DND-41 (cell line): ENCODE data around the gene A2ML1.

Experiments used
- ATAC-seq: fragments of 200-7000 bp; cut with Tn5 transposase; 3 replicates; pipeline ENCODE4 v1.9.1; 2021; ENCODE audit warnings: low read depth; ENCODE audit not compliant: insufficient read depth
- DNase-seq: peaks from one replicate; pipeline ENCODE4 v3.0.0-alpha.2; 2020
- H2AFZ ChIP-seq: 2 replicates; pipeline ENCODE4 v1.6.0; 2012; ENCODE audit warnings: low read depth, low read length
- H3K27ac ChIP-seq: 2 replicates; pipeline ENCODE4 v1.5.1; 2012; ENCODE audit warnings: low read length, inconsistent platforms
- H3K27me3 ChIP-seq: fragments of 200-600 bp; sonication (generic); 2 replicates; pipeline ENCODE4 v1.6.0; 2012; ENCODE audit warnings: low read length, mild to moderate bottlenecking, inconsistent platforms; ENCODE audit not compliant: insufficient read depth, poor library complexity
- H3K36me3 ChIP-seq: 2 replicates; pipeline ENCODE4 v1.5.1; 2012; ENCODE audit warnings: low read length, inconsistent platforms; ENCODE audit not compliant: insufficient read depth
- H3K4me1 ChIP-seq: 2 replicates; pipeline ENCODE4 v1.5.1; 2012; ENCODE audit warnings: mild to moderate bottlenecking, low read length; ENCODE audit not compliant: insufficient read depth
- H3K4me2 ChIP-seq: 2 replicates; pipeline ENCODE4 v1.6.0; 2012; ENCODE audit warnings: mild to moderate bottlenecking, moderate library complexity, low read length, inconsistent platforms; ENCODE audit not compliant: insufficient read depth
- H3K4me3 ChIP-seq, 2 experiments: fragments of 200-600 bp in 1 of 2; shearing (Covaris generic) in 1 of 2; 2 replicates each; pipeline ENCODE4 v1.5.1; 2012 to 2016; ENCODE audit warnings: inconsistent platforms in 2 of 2, low read length in 2 of 2, mild to moderate bottlenecking in 2 of 2, low read depth in 1 of 2, moderate library complexity in 1 of 2
- H3K79me2 ChIP-seq: 2 replicates; pipeline ENCODE4 v1.6.0; 2012; ENCODE audit warnings: low read length, inconsistent platforms; ENCODE audit not compliant: insufficient read depth
- H3K9ac ChIP-seq: 2 replicates; pipeline ENCODE4 v1.6.0; 2012; ENCODE audit warnings: low read depth, mild to moderate bottlenecking, inconsistent platforms, low read length, moderate library complexity
- H3K9me3 ChIP-seq: 2 replicates; pipeline ENCODE4 v1.5.1; 2012; ENCODE audit warnings: low read length, moderate library complexity, mild to moderate bottlenecking, inconsistent platforms; ENCODE audit not compliant: insufficient read depth, severe bottlenecking
- H4K20me1 ChIP-seq: 2 replicates; pipeline ENCODE4 v1.6.0; 2012; ENCODE audit warnings: low read length; ENCODE audit not compliant: insufficient read depth
- EZH2 ChIP-seq: IDR thresholded peaks from 3 replicates; pipeline ENCODE4 v1.6.1; 2012; ENCODE audit warnings: borderline replicate concordance, low read depth, mild to moderate bottlenecking, moderate library complexity, low read length, inconsistent platforms; ENCODE audit not compliant: severe bottlenecking
- TF ChIP-seq, protein P1 (sequence below): IDR thresholded peaks from 2 replicates; pipeline ENCODE4 v1.5.1; 2012; ENCODE audit warnings: borderline replicate concordance, low read length, moderate library complexity, mild to moderate bottlenecking; ENCODE audit not compliant: poor library complexity, severe bottlenecking; ENCODE audit errors: extremely low read depth

A2ML1 gene

DNA sequence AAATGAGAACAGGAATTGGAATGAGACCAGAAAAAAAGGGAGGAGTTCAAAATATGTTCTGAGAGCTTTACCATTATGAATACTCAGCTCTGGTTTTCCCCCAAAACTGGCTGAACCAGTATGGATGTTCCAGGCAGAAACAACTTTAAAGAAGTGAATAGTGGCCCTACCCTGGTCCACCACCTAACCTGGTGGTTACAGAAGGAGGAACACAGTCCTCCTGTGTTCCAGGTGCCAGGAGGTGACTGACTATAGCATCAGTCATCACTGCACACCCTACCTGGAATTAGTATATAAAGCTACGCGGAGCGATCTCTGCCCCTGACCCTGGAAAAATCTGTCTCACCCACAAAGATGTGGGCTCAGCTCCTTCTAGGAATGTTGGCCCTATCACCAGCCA is at the start of gene A2ML1:
Gene A2ML1 (plus strand): TSS at position 324 of the 400 bp plus-strand sequence. CDS start 31 bp downstream, at position 355.
- Histone ChIP-seq H3K4me1 (no peaks in the 10 kb centered on the region), H2AFZ (no peak within 1 kb of the TSS), H3K36me3 (no peaks in the 10 kb centered on the region), H3K9me3 (no peaks in the 10 kb centered on the region), H3K9ac (no peak within 1 kb of the TSS), H3K27ac (no peak within 1 kb of the TSS), H3K79me2 (no peaks in the 10 kb centered on the region), H3K4me3 (no peak within 1 kb of the TSS), H3K27me3 (no peaks in the 10 kb centered on the region), H3K4me2 (no peak within 1 kb of the TSS), H4K20me1 (no peaks in the 10 kb centered on the region)
- DNase-seq (no peak), ATAC-seq (no peak)
- TF ChIP-seq, protein P1, sequence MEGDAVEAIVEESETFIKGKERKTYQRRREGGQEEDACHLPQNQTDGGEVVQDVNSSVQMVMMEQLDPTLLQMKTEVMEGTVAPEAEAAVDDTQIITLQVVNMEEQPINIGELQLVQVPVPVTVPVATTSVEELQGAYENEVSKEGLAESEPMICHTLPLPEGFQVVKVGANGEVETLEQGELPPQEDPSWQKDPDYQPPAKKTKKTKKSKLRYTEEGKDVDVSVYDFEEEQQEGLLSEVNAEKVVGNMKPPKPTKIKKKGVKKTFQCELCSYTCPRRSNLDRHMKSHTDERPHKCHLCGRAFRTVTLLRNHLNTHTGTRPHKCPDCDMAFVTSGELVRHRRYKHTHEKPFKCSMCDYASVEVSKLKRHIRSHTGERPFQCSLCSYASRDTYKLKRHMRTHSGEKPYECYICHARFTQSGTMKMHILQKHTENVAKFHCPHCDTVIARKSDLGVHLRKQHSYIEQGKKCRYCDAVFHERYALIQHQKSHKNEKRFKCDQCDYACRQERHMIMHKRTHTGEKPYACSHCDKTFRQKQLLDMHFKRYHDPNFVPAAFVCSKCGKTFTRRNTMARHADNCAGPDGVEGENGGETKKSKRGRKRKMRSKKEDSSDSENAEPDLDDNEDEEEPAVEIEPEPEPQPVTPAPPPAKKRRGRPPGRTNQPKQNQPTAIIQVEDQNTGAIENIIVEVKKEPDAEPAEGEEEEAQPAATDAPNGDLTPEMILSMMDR: no peak
- TF ChIP-seq EZH2: no peak

DNA sequence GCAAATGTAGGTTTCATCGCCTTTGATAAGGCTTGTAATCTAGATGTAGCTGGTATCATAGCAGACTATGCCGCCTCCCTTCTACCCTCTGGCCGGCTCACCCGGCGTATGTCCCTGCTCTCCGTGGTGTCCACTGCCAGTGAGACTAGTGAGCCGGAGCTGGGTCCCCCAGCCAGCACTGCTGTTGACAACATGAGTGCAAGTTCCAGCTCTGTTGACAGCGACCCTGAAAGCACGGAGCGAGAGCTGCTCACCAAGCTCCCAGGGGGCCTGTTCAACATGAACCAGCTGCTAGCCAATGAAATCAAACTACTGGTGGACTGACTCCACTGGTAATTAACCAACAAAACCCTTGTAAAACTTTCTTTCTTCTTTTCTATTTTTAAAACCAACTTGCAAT is 49.0 kb upstream of the A2ML1 start:
- no peaks in the 10 kb centered on the region for H3K4me1 ChIP-seq
- H3K36me3 ChIP-seq: peaks cover 51% of the 10 kb centered on the region
- no peaks in the 10 kb centered on the region for H3K27me3 ChIP-seq
- no peak overlapping the region for H2AFZ ChIP-seq
- H4K20me1 ChIP-seq: no peaks in the 10 kb centered on the region
- H3K27ac ChIP-seq: no peak overlapping the region
- DNase-seq: no peak
- no peak overlapping the region for H3K4me3 ChIP-seq
- no peak overlapping the region for H3K9ac ChIP-seq
- no peak for ATAC-seq
- TF ChIP-seq, protein P1: no peak
- no peak for TF ChIP-seq EZH2
- H3K9me3 ChIP-seq: no peaks in the 10 kb centered on the region
- no peaks in the 10 kb centered on the region for H3K79me2 ChIP-seq
- no peak overlapping the region for H3K4me2 ChIP-seq

DNA sequence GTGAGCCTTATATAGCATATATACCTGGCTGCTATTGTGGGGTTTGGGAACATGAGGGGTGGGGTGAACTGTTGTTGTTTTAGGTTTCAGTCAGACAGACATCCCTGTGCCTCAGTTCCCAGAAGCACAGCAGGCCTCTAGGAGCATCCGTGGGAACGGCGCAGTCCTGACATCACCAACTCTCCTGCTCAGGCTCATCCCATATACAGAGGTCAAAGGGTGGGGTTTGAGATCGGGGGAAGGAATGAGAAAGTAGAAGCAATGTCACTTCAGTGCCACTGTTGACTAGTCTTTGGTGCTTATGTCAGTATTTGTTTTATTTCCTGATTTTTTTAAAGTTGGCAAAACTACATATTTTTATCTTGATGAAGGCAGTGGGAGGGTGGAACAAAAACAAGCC is 43.1 kb upstream of the A2ML1 start:
- Histone ChIP-seq H3K27me3 (no peaks in the 10 kb centered on the region), H3K4me1 (no peaks in the 10 kb centered on the region), H2AFZ (no peak overlapping the region), H3K4me3 (no peak overlapping the region), H4K20me1 (no peaks in the 10 kb centered on the region), H3K36me3 (peaks cover 36% of the 10 kb centered on the region; the same call in 1 of the 2 replicates), H3K9ac (no peak overlapping the region), H3K9me3 (no peaks in the 10 kb centered on the region), H3K27ac (no peak overlapping the region), H3K4me2 (no peak overlapping the region), H3K79me2 (no peaks in the 10 kb centered on the region)
- DNase-seq: no peak
- no peak for TF ChIP-seq EZH2
- TF ChIP-seq, protein P1: no peak
- ATAC-seq: no peak

DNA sequence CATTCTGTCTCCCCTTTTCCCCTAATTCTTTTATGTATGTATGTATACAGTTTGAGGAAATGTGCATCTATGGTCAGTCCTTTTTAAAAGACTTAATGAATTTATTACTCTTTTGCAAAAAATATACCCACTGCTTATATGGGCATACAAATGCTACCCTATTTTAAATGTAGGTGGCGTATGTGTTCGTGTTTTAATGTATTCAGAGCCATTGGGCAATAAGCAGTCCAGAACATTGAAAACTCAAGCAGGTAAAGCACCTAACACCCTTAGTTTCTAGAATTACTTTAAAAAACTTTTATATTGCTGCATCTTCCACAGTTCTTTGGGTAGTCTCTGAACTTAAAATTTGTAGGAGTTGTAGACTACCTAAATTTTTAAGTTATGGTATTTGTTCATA is 42.6 kb upstream of the A2ML1 start:
- Histone ChIP-seq H3K9me3 (no peaks in the 10 kb centered on the region), H3K9ac (no peak overlapping the region), H3K4me2 (no peak overlapping the region), H3K79me2 (no peaks in the 10 kb centered on the region), H3K4me1 (no peaks in the 10 kb centered on the region), H2AFZ (no peak overlapping the region), H3K36me3 (peaks cover 30% of the 10 kb centered on the region; the same call in 1 of the 2 replicates), H3K27me3 (no peaks in the 10 kb centered on the region), H3K4me3 (no peak overlapping the region), H3K27ac (no peak overlapping the region), H4K20me1 (no peaks in the 10 kb centered on the region)
- no peak for DNase-seq
- no peak for TF ChIP-seq EZH2
- TF ChIP-seq, protein P1: no peak
- ATAC-seq: no peak
